NCI-H2227 (cell line): Measurements from ENCODE around the gene CCNY.

Experiments
- DNase-seq: peaks from one replicate; lab custom pipeline; 2025; ENCODE audit not compliant: unreplicated experiment; lab: John Stamatoyannopoulos, UW

CCNY gene

GRCh38 chr10:35331894-35332640, 4.2 kb upstream of the CCNY start:
- no peak for DNase-seq

- no peak for DNase-seq
Observed at GRCh38 chr10:35334297-35334696, 2.0 kb upstream of the CCNY start.

GRCh38 chr10:35335133-35336083, 901 bp upstream of the CCNY start:
- peak; percentile 39 for DNase-seq

- DNase-seq, result peak; percentile 34
Observed at GRCh38 chr10:35336921-35337823, 863 bp downstream of the CCNY start.

- no peak for DNase-seq
Observed at GRCh38 chr10:35339942-35340341, 3.6 kb downstream of the CCNY start.

- DNase-seq, result no peak
Observed at GRCh38 chr10:35340975-35341374, 4.7 kb downstream of the CCNY start.

GRCh38 chr10:35341521-35341920, 5.2 kb downstream of the CCNY start:
- DNase-seq, result no peak

GRCh38 chr10:35342183-35342753, 6.0 kb downstream of the CCNY start:
- DNase-seq, result no peak

- DNase-seq, result no peak
Observed at GRCh38 chr10:35343739-35344138, 7.4 kb downstream of the CCNY start.

GRCh38 chr10:35345383-35345742, 9.1 kb downstream of the CCNY start:
- DNase-seq, result no peak

GRCh38 chr10:35346248-35346647, 9.9 kb downstream of the CCNY start:
- DNase-seq, result no peak

GRCh38 chr10:35347121-35347562, 10.8 kb downstream of the CCNY start:
- DNase-seq, result no peak

- no peak for DNase-seq
Observed at GRCh38 chr10:35347899-35348608, 11.7 kb downstream of the CCNY start.

- DNase-seq, result no peak
Observed at GRCh38 chr10:35348609-35349388, 12.5 kb downstream of the CCNY start.

GRCh38 chr10:35349389-35349915, 13.1 kb downstream of the CCNY start:
- no peak for DNase-seq

GRCh38 chr10:35351021-35351420, 14.7 kb downstream of the CCNY start:
- no peak for DNase-seq

- no peak for DNase-seq
Observed at GRCh38 chr10:35352097-35352496, 15.8 kb downstream of the CCNY start.

GRCh38 chr10:35352512-35352911, 16.2 kb downstream of the CCNY start:
- no peak for DNase-seq

GRCh38 chr10:35353395-35353794, 17.1 kb downstream of the CCNY start:
- no peak for DNase-seq
